Body of pancreas (tissue), 4 donors: ENCODE measurements around the gene SEC14L1. TPM values are rescaled to one million over a fixed set of nuclear protein-coding genes. Genes with fewer than 3 reads are reported as not detected.

Experiments
- ATAC-seq: fragments of 150-250 bp; one replicate; pipeline ENCODE4 v1.9.1; 2016
- DNase-seq, 4 donors: peaks; one replicate each; pipeline ENCODE4 v3.0.0-alpha.2; 2019
- H3K27ac ChIP-seq, 4 donors: fragments of 200-600 bp; sonication (generic); 1 replicate in 3 of 4; 2 replicates in 1 of 4; pipeline versions ENCODE4 v1.5.1 to v1.6.1; 2016 to 2019; ENCODE audit warnings: mild to moderate bottlenecking in 1 of 4, mixed read lengths in 1 of 4, moderate library complexity in 1 of 4
- H3K27me3 ChIP-seq, 2 donors: fragments of 200-600 bp; sonication (generic); one replicate each; pipeline ENCODE4 v1.6.0; 2016; ENCODE audit warnings: mild to moderate bottlenecking in 1 of 2
- H3K36me3 ChIP-seq, 2 donors: fragments of 200-600 bp; sonication (generic); replicated peaks in 1 of 2; 2 replicates each; pipeline ENCODE4 v1.5.1; 2016; ENCODE audit warnings: low read depth in 2 of 2; ENCODE audit not compliant: insufficient read depth in 1 of 2
- H3K4me1 ChIP-seq: fragments of 200-600 bp; sonication (generic); one replicate; pipeline ENCODE4 v1.6.0; 2016
- H3K4me3 ChIP-seq, 2 donors: fragments of 200-600 bp; sonication (generic); 1 replicate in 1 of 2; 2 replicates in 1 of 2; pipeline ENCODE4 v1.5.1; 2016 to 2019
- H3K9me3 ChIP-seq, 3 donors: fragments of 200-600 bp; sonication (generic); 1 replicate in 2 of 3; 2 replicates in 1 of 3; pipeline ENCODE4 v1.5.1; 2016
- POLR2A ChIP-seq, 3 donors: fragments of 450-650 bp; IDR thresholded peaks; one replicate each; pipeline ENCODE4 v1.6.1; 2016; ENCODE audit warnings: antibody characterized with exemption in 3 of 3, mild to moderate bottlenecking in 2 of 3
- WGBS, 2 donors: methylation state at CpG; one replicate each; pipeline ENCODE4 v1.1.5; 2017; 5-methylcytosine and 5-hydroxymethylcytosine counted together
- intact Hi-C: fragments of 100-400 bp; cut with DNase I; formaldehyde crosslinking; loops from one replicate; pipeline ENCODE4 v1.15.1; 2023
- total RNA-seq, 2 donors: library from RNA; depleted of rRNA; stranded (reverse); fragments of >200 nt; gene quantifications; one replicate each; pipeline ENCODE4 v1.1.0, GENCODE V29; 2016
- TF ChIP-seq, protein P1 (sequence below), 7 experiments: fragments of 450-650 bp in 4 of 7; fragments of 200-600 bp in 3 of 7; sonication (generic) in 3 of 7; IDR thresholded peaks; one replicate each; pipeline ENCODE4 v1.5.1; 2016 to 2019; ENCODE audit warnings: antibody characterized with exemption in 7 of 7

The SEC14L1 gene
- total RNA-seq, 2 donors from 2014 or later, result 22.1 to 36.8 TPM

DNA sequence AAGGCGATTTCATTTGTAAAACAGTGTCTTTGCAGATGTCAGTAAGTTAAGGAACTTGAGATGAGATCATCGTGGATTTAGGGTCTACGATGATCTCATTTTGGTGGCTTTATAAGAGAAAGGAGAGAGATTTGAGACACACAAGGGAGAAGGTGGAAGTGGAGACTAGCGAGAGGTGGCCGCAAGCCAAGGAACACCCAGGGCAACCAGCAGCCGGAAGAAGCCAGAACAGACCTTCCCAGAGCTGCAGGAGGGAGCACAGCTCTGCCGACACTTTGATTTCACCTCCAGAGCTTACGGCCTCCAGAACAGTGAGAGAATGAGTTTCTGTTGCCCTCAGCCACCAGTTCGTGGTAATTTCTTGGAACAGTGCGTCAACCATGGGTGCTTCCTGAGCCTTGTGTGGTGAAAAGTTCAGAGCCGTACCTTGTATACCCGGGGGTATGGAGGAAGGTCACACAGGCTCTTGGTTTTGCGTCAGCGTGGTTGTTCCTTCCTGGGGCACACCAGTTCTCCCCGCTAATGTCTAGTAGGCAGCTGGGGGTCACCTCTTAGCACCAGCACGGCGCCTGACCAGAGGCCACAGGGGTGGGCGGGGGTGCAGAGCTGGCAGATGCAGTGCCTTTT lies 12.9 kb upstream of the SEC14L1 start:
- DNase-seq, result peak in 3 of 4 donors; percentile 56 to 86 (median 72)
- Histone ChIP-seq H3K27ac (peak overlapping the region in 3 of 4 donors; percentile 33 to 65 (median 56)), H3K27me3 (no peaks in the 10 kb centered on the region), H3K36me3 (no peaks in the 10 kb centered on the region), H3K9me3 (no peaks in the 10 kb centered on the region), H3K4me1 (peaks cover 13% of the 10 kb centered on the region), H3K4me3 (no peak overlapping the region)
- intact Hi-C loops, result no loop called here
- WGBS, 2 donors, result 69 to 88% methylated on average over 17 to 18 of the region's 18 CpGs
- TF ChIP-seq POLR2A (IDR thresholded peaks at IDR 0.05), result peak in 2 of 3 donors; percentile 30 to 59
- TF ChIP-seq, protein P1, sequence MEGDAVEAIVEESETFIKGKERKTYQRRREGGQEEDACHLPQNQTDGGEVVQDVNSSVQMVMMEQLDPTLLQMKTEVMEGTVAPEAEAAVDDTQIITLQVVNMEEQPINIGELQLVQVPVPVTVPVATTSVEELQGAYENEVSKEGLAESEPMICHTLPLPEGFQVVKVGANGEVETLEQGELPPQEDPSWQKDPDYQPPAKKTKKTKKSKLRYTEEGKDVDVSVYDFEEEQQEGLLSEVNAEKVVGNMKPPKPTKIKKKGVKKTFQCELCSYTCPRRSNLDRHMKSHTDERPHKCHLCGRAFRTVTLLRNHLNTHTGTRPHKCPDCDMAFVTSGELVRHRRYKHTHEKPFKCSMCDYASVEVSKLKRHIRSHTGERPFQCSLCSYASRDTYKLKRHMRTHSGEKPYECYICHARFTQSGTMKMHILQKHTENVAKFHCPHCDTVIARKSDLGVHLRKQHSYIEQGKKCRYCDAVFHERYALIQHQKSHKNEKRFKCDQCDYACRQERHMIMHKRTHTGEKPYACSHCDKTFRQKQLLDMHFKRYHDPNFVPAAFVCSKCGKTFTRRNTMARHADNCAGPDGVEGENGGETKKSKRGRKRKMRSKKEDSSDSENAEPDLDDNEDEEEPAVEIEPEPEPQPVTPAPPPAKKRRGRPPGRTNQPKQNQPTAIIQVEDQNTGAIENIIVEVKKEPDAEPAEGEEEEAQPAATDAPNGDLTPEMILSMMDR (IDR thresholded peaks at IDR 0.05), result no peak
- peak; percentile 36 for ATAC-seq

DNA sequence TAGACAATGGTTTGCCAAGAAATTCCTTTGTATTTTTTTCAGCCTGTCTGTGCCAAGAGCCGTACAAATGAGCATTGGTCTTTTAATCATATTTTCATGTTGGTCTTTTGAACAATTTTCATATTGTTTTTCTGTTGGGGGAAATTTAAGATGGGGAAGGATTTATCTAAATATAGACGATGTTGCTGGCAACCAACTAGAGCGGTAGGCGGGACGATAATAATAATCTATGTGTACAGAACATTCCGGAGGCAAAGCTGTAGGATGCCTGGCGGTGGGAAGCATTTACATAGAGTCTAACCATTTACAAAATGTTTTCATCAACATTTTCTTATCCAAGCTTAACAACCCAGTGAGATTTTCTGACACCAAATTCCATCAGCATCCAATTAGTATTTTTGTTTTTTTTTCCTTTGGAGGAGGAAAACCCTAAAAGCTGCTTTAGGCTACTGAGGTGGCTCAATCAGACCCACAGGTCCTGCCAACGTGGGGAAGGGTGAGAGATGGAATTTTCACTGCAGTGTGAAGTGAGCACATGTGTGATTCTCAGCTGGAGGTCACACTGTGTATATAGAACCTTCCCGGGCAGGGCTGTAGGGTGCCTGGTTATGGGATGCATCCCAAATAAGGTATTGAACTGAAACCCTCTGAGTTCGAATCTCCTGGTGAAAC lies 11.7 kb upstream of the SEC14L1 start:
- ATAC-seq, result no peak
- intact Hi-C loops, result no loop called here
- no peaks in the 10 kb centered on the region for H3K27me3 ChIP-seq
- peak overlapping the region; percentile 26 to 65 (median 49) for H3K27ac ChIP-seq
- no peak overlapping the region for H3K4me3 ChIP-seq
- peak in 1 of 4 donors; percentile 38 for DNase-seq
- no peaks in the 10 kb centered on the region for H3K9me3 ChIP-seq
- no peak for TF ChIP-seq POLR2A (IDR thresholded peaks at IDR 0.05)
- TF ChIP-seq, protein P1 (IDR thresholded peaks at IDR 0.05), result no peak
- peaks cover 13% of the 10 kb centered on the region for H3K4me1 ChIP-seq
- 30 to 34% methylated on average over 10 of the region's 10 CpGs for WGBS, 2 donors
- no peaks in the 10 kb centered on the region for H3K36me3 ChIP-seq

DNA sequence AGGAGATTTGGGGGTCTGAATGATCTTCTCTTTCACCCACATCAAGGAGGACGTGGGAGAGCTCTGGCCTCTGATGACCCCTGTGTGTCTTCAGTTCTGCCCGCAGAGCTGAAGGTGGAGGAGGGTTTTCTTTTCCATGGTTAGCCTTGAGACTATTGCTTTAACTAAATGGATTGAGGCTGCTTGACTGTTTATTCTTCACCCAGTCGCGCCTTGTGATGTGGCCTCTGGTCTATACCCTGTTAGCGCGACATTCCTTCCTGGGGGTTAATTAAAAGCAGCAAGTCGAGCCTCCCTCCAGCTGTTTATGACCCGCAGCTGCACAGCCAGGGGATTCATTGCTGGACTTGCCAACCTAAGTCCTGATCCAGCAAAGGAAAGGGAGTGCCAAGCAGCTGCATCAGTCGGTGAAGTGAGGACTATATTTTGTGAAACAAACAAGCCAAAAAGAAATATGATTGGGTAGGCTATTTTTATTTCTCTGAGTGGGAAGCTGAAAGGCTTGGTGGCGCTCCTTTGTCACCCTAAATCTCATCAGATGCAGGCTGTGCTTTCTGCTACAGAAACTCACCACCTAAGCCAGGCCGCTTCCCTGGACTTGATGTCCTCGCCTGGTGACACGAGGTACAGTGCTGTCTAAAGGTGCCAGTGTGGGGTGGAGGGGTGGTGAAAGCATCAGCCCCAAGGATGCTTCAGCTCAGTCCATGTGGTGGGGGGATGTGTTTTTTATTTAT lies 11.0 kb upstream of the SEC14L1 start:
- DNase-seq, result no peak
- H3K36me3 ChIP-seq, result no peaks in the 10 kb centered on the region
- peak overlapping the region in 3 of 4 donors; percentile 42 to 65 (median 56) for H3K27ac ChIP-seq
- intact Hi-C loops, result no loop called here
- no peak overlapping the region for H3K4me3 ChIP-seq
- H3K9me3 ChIP-seq, result no peaks in the 10 kb centered on the region
- peaks cover 13% of the 10 kb centered on the region for H3K4me1 ChIP-seq
- no peak for ATAC-seq
- H3K27me3 ChIP-seq, result no peaks in the 10 kb centered on the region
- 68 to 74% methylated on average over 13 of the region's 13 CpGs for WGBS, 2 donors
- peak in 1 of 3 donors; percentile 3 for TF ChIP-seq POLR2A (IDR thresholded peaks at IDR 0.05)
- TF ChIP-seq, protein P1 (IDR thresholded peaks at IDR 0.05), result no peak

DNA sequence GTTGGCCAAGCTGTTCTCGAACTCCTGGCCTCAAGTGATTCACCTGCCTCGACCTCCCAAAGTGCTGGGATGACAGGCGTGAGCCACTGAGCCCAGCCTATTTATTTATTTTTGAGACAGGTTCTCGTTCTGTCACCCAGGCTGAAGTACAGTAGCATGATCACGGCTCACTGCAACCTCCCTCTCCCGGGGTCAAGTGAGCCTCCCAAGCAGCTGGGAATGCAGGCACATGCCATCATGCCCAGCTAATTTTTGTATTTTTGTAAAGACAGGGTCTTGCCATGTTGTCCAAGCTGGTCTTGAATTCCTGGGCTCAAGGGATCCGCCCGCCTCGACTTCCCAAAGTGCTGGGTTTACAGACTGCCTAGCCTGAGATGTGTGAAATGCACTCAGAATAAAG lies 10.2 kb upstream of the SEC14L1 start:
- Histone ChIP-seq H3K4me1 (peaks cover 13% of the 10 kb centered on the region), H3K27ac (no peak overlapping the region), H3K36me3 (no peaks in the 10 kb centered on the region), H3K4me3 (no peak overlapping the region), H3K9me3 (no peaks in the 10 kb centered on the region), H3K27me3 (no peaks in the 10 kb centered on the region)
- 93 to 96% methylated on average over 9 of the region's 9 CpGs for WGBS, 2 donors
- DNase-seq (no peak), ATAC-seq (no peak)
- intact Hi-C loops, result no loop called here
- no peak for TF ChIP-seq POLR2A (IDR thresholded peaks at IDR 0.05)
- TF ChIP-seq, protein P1 (IDR thresholded peaks at IDR 0.05), result no peak
